Right forelimb (tissue), 1 donor: Measurements from ENCODE around the gene FOXO4.

Source experiments
- DNase-seq: peaks from one replicate; pipeline ENCODE4 v3.0.0-alpha.2; 2018

FOXO4 gene

DNA sequence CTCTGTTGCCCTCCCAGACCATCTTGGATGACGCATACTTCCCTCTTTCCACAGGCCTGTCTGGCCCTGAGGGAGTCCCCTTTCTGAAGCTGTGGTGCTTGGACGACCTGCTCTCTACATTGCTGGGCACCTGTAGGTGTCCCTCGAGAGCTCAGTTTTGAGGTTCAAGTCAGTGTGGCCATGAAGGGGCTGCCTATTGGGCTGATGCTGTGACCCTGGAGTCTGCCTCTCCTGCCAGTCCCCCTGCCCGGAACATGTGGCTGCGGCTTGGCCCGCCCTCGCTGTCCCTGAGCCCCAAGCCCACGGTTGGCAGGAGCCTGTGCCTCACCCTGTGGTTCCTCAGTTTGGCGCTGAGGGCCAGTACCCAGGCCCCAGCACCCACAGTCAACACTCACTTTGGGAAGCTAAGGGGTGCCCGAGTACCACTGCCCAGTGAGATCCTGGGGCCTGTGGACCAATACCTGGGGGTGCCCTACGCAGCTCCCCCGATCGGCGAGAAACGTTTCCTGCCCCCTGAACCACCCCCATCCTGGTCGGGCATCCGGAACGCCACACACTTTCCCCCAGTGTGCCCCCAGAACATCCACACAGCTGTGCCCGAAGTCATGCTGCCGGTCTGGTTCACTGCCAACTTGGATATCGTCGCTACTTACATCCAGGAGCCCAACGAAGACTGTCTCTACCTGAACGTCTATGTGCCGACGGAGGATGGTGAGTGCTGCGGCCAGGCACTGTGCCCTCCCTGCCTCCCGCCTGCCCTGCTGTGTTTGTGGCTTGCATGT lies 52.0 kb downstream of the FOXO4 start:
- no peak for DNase-seq

DNA sequence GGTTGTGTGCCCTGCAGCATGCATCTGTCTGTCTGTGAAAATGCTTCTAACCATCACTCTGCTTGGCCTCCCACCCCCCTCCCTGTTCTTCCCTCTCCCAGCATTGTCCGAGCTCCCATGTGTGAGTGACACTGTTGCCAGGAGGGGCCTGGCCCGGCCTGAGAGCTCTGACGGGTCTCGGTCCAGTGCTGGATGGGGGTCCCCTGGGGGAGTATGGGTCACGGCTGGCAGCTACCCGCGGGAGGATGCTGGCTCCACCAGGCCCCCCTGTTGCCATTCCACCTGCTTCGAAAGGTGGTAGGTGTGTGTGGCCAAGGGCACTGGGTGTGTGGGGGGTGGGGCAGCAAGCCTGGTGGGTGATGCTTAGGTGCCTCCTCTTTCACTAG lies 52.6 kb downstream of the FOXO4 start:
- DNase-seq, result no peak

DNA sequence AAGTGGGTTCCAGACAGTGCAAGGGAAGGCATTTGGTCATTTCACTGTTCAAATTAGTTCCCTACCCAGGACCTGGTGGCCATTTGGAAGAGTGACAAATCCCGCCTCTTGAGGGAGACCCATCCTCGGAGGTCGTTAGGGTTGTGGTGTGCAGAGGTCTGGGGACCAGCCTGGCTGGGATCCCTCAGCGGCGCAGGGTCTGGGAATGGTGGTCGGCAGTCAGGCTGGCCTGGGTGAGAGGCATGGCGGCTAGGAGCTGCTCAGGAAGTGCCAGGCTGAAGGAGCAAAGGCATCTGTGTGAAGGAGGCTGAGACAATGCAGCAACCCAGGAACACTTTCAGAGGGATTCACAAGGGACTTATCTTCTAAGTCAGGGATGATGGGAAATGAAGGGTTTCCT lies 55.7 kb downstream of the FOXO4 start:
- DNase-seq, result no peak
